ENCODE results near the gene SRY.
"Not testable (repeated sequence)": the region's sequence is repeated elsewhere in the genome, so short reads cannot be mapped to it uniquely, and the experiment has no call there.

Gene SRY

GRCh38 chrY:2787600-2787999 is at the start of gene SRY:
TSS of gene SRY (minus strand) at chrY:2787682. CDS start at chrY:2787603, 79 bp downstream.
- in situ Hi-C loops (cut with HindIII; ENCODE audit: low sequenced_read_pairs): no loop called here

- in situ Hi-C loops (cut with HindIII; ENCODE audit: low sequenced_read_pairs): no loop called here
Measured at GRCh38 chrY:2837078-2837477, 49.6 kb upstream of the SRY start.

GRCh38 chrY:2835230-2835629 is 47.7 kb upstream of the SRY start:
- in situ Hi-C loops (cut with HindIII; ENCODE audit: low sequenced_read_pairs): no loop called here

- in situ Hi-C loops (cut with HindIII; ENCODE audit: low sequenced_read_pairs): no loop called here
Measured at GRCh38 chrY:2828497-2828896, 41.0 kb upstream of the SRY start.

- in situ Hi-C loops (cut with HindIII; ENCODE audit: low sequenced_read_pairs): no loop called here
Measured at GRCh38 chrY:2824471-2824870, 37.0 kb upstream of the SRY start.

- in situ Hi-C loops (cut with HindIII; ENCODE audit: low sequenced_read_pairs): not testable (repeated sequence)
Measured at GRCh38 chrY:2817146-2817896, 29.8 kb upstream of the SRY start.

- in situ Hi-C loops (cut with HindIII; ENCODE audit: low sequenced_read_pairs): no loop called here
Measured at GRCh38 chrY:2800246-2800645, 12.8 kb upstream of the SRY start.

- in situ Hi-C loops (cut with HindIII; ENCODE audit: low sequenced_read_pairs): no loop called here
Measured at GRCh38 chrY:2797991-2798390, 10.5 kb upstream of the SRY start.

- in situ Hi-C loops (cut with HindIII; ENCODE audit: low sequenced_read_pairs): no loop called here
Measured at GRCh38 chrY:2796977-2797523, 9.6 kb upstream of the SRY start.

GRCh38 chrY:2789756-2790155 is 2.3 kb upstream of the SRY start:
- in situ Hi-C loops (cut with HindIII; ENCODE audit: low sequenced_read_pairs): no loop called here

GRCh38 chrY:2786876-2787512 is 488 bp downstream of the SRY start:
- in situ Hi-C loops (cut with HindIII; ENCODE audit: low sequenced_read_pairs): no loop called here

Measured in DLD1 (cell line).